Left renal cortex interstitium (tissue), 4 donors: Measurements from ENCODE around the gene LAMA3. TPM values are rescaled to one million over a fixed set of nuclear protein-coding genes. Genes with fewer than 3 reads are reported as not detected.

Experiments
- DNase-seq, 4 donors: peaks; one replicate each; pipeline ENCODE4 v3.0.0-alpha.2; 2013; ENCODE audit warnings: low read depth in 4 of 4, low spot score in 2 of 4, missing footprints in 1 of 4
- polyA plus RNA-seq, 4 donors: library from polyadenylated mRNA; unstranded; fragments of 120-200 nt; gene quantifications; one replicate each; pipeline ENCODE4 v1.2.1, GENCODE V29; 2013; ENCODE audit not compliant: insufficient read length in 4 of 4

The LAMA3 gene
- polyA plus RNA-seq, 4 donors = 1.3 to 2.8 (median 1.8) TPM

DNA sequence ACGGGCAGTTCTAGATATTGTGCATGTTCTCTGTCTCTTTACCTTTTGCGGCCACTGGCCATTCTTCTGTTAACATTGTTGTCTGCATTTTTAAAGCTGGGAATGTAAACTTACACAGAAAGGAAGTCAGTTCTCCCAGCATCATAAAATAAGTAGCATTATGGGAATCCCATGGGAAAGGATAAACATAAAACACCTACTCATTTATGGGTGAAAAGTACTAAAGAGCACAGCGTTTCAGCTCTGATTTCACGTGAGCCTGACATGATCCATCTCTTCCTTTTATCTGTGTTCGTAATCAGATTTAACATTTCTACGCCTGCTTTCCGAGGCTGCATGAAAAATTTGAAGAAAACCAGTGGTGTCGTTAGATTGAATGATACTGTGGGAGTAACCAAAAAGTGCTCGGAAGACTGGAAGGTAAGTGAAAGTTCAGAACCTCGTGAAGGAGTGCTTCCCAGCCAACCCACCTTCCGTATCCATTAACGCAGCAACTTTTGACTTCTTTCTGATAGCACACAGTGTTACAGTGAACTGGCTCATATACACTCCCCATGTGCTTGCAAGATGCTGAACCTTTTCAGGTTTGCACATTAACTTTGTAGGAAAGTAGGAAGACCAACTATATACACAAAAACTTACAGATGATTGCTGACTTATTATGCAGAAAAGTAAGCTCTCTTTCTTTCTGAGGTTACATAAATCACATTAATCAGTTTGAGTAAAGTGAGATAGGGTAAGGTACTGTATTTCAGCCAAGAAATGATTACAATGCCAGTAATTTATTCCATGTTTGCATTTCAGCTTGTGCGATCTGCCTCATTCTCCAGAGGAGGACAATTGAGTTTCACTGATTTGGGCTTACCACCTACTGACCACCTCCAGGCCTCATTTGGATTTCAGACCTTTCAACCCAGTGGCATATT, 238.8 kb downstream of the LAMA3 start:
- DNase-seq = no peak

DNA sequence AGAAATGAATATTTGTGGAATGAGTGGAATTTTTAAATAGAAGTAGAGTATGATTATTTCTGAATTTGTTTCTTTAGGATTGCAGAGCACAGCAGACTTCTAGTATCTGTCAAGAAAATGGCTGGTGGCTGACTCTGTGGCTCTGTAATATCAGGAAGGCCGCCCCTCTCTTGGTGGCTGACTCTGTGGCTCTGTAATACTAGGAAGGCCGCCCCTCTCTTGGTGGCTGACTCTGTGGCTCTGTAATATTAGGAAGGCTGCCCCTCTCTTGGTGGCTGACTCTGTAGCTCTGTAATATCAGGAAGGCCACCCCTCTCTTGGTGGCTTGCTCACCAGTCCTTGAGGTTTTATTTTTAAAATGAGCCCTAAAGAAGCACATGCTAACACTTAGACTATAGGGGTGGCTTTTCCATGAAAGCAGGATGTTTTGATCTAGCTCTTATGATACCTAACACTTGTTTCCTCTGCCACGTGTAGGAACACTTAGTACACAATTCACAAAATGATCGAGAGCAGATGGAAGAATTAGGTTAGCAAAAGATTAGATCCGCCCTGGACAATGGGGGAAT, 240.2 kb downstream of the LAMA3 start:
- no peak for DNase-seq

DNA sequence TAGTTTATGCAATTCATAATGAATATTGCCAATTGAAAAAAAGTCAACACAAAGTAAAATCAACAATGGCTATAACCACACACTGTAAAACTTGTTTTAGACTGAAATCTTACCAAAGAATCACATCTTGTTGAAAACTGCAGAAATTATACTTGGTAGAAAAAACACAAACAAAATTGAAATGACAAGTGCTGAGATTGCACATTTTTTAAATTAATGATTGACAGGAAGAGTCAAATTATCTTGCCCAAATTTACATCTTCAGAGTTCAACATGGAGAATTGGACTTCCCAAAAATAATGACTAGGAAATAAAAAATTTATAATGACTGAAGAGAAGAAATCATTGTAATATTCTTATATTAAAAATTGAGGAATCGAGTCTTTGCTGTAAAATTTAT, 240.7 kb downstream of the LAMA3 start:
- no peak for DNase-seq

DNA sequence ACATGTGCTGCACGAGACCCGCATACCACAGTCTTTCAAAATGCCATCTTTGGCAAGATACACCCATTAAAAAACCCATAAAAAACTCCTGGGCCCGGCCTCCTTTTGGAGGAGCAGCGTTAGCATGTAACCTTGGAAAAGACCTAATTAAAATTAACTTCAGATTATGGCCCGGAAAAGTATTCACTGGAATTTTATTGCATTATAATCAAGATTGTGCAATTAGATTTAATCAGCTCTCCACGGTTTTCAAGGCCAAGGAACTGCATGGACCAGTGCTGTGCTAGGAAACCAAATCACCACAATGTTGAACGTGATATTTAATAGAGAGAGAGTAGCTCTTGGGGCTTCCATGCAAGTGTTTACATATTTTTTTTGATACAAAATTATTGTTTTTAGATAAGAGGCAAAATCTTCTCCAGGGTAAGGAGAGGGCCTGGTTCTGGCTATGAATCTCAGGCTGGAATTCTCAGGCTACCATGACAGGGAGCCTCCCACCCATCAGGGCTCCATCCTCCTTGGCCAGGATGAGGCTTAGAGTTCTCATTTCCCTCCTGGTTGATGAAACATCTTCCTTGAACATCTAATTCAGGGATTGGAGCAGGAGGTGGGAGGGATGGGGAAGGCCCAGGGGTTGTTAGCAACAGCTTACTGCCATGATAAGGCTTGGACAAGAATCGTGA, 243.3 kb downstream of the LAMA3 start:
- DNase-seq = no peak

DNA sequence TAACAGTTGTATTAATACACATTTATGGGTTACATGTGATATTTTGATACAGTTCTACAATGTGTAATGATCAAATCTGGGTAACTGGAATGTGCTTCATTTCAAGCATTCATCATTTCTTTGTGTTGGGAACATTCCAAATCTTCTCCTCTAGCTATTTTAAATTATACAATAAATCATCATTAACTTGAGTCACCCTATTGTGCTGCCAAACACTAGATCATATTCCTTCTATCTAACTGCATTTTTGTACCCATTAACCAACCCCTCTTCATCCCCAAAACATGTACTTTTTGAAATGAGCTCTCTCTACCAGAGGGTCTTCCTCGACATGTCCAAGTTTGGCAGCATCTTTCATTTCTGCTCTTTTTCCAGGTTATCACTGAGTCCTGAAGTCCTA, 244.2 kb downstream of the LAMA3 start:
- DNase-seq = no peak

DNA sequence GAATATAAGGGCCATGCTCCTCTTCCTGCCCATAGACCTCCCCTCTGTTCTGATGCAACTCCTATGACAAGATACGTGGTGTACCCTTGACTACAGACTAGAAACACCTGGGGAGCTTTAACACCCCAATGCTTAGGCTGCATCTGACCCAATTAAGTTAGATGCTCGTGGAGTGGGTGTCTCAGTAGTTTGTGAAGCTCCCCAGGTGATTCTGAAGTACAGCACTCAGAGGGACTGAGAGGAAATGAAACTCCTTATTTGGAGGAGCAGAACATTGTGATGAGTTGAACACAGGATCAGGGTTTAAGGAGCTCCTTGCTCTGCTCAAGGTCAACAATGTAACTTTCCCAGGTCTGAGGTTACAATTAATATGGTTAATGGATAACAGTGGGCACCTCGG, 245.0 kb downstream of the LAMA3 start:
- no peak for DNase-seq

DNA sequence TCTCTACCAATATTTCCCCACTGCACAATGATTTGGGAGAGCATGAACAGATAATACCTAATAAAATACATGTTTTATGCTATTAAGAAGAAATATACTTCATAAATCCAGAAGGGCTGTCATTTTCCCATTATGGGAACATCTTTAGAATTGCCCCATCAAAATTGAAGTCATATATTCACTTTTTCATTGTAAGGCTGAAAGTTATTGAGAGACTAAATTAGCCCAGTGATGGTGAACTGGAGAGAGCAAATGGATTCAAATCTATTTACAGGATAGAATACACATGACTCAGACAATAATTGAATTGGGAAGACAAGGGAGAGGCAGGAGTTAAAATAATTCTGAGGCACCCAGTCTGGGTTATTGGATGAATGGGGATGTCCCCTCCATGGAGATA, 245.6 kb downstream of the LAMA3 start:
- DNase-seq = no peak

DNA sequence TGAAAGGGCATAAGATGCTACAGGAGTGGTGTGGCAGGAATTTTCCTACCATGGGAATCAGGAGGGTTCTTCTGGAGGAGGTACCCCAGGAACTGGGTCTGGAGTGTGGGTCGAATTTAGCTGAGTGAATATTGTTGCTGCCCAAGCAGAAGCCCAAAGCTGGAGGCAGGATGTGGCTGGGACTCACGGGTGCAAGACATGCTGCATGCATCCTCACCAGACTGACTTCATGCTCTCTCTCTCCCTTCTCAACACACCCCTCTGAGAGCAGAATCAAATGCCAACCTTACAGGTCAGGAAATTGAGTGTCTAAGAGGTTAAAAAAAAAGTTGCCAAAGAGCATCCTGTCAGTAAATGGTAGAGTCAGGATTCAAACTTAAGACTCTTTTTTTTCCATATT, 246.6 kb downstream of the LAMA3 start:
- DNase-seq = no peak

DNA sequence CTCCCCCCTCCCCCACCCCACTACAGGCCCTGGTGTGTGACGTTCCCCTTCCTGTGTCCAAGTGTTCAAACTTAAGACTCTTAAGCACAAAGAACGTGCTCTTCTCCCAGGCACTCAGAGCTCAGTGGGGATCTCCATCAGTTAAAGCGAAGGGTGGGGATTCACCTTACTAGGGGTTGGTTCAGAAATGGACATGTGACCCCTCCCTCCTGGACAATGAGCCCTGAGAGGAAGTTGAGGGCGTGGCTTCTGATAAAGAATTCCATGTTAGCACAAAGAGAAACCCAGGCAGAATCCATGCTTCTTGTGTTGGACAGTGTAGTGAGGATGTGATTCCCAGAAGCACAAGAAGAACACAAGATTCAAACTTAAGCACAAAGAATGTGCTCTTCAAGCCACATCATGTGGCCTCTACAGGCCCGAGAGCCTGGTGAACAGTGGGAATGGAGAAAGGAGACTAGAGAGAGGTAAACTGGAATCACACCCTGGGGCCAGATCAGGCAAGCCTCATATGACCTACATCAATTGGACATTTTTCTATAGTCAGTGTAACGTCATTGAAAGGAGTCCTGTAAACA, 247.2 kb downstream of the LAMA3 start:
- no peak for DNase-seq

DNA sequence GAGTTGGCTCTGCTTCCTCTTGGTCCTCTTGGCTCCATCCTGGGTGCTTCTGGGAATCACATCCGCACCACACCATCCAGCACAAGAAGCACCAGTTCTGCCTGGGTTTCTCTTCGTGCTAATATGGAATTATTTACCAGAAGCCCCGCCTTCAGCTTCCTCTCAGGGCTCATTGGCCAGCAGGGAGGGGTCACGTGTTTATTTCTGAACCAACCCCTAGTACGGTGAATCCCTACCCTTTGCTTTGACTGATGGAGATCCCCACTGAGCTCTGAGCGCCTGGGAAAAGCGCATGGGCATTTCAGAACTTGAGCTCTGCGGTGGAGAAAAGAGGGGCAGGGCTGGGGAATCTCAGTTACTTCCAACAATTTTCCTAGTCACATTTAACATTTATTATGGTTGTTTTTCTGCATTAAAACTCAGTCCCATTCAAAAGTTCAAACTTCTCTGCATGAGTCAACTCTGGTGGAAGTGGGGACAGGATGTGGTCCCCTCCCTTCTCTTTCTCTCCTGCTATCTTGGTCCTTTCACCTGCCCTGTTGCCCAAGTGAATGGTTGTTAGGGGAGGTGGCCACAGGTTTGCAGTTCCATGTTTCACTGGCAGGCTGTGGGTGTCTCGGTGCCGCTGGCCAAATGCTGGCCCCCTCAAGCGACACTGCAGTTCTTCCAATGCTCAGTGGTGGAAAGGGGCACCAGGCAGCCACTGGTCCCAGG, 248.9 kb downstream of the LAMA3 start:
- DNase-seq = no peak

DNA sequence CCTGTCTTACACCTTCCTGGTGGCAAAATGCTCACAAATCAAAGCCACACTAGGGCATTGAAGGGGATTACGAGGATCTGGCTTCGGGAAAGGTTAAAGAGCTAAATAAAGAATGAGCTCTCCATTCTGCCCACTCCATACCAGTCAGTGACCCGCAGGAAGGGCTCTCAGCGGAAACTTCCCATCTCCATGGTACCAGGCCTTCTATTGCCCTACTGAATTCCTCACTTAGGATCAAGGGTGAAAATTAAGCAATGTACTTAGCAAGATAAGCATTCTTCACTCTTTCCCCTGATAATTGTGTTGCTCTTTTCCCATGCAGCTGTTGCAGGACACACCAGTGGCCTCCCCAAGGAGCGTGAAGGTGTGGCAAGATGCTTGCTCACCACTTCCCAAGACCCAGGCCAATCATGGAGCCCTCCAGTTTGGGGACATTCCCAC, 249.7 kb downstream of the LAMA3 start:
- DNase-seq = no peak

DNA sequence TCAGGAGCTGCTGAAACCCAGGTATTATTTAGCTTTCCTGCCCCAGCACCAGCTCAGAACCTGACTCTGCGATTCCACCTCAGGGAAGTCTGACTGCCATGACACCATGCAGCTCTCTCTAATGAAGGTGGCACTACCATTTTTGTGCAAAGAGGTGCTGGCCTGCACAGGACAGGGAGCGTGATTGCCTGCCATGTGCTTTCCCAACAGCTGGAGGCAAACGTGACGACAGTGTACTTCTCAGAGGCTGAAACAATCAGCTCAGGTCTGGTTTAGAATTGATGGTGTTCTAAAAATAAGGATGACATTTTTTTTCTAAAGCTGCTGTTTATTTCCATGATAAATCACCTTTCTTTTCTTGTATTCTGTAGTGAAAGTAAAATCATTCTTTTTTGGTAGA, 250.1 kb downstream of the LAMA3 start:
- no peak for DNase-seq

DNA sequence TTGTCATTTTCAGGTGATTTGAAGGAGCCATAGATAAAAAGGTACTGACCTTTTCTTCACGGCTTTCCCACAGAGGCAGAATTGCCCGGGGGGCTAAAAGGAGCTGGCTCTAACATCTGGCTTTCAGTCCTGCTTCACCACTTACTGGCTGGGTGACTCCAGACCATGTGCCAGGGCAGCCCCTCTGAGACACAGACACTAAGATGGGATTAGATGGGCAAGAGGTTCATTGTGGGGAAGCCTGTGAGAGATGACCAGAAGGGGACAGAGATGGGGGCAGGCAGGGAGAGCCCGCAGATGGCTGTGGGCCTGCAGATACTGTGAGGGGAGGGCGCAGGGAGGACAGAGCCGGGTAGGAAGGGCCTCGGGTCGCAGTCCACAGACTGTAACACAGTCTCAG, 250.6 kb downstream of the LAMA3 start:
- DNase-seq = no peak

DNA sequence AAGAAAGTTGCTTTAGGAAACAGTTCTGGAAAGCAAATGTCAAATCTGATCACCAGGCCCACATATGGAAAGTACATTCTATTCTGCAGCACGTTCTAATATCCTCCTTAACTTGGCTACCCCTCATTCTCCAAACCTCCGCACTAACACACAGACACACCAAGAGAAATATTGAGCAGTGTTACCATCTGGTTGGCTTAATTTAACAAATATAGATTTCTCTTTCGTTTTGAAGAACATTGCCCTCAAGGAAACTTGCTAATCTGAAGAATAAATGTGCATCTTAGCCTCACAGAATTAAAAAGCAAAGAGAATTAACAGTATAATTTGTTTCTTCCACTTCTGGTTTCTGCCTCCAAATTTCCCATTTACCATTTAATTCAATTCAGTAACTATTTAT, 252.5 kb downstream of the LAMA3 start:
- no peak for DNase-seq

DNA sequence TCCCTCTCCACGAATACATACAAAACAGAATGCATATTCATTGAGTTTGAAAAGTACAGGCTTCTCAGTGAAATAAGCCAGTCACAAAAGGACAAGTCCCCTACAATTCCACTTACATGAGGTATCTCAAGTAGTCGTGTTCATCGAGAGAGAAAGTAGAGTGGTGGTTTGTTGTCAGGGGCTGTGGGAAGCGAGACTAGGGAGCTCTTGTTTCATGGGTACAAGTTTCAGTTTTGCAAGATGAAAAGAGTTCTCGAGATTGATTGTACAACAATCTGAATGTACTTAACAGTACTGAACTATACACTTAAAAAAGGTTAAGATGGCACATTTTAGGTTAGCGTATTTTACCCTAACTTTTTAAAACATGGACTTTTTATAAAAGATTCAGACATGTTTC, 253.9 kb downstream of the LAMA3 start:
- no peak for DNase-seq

DNA sequence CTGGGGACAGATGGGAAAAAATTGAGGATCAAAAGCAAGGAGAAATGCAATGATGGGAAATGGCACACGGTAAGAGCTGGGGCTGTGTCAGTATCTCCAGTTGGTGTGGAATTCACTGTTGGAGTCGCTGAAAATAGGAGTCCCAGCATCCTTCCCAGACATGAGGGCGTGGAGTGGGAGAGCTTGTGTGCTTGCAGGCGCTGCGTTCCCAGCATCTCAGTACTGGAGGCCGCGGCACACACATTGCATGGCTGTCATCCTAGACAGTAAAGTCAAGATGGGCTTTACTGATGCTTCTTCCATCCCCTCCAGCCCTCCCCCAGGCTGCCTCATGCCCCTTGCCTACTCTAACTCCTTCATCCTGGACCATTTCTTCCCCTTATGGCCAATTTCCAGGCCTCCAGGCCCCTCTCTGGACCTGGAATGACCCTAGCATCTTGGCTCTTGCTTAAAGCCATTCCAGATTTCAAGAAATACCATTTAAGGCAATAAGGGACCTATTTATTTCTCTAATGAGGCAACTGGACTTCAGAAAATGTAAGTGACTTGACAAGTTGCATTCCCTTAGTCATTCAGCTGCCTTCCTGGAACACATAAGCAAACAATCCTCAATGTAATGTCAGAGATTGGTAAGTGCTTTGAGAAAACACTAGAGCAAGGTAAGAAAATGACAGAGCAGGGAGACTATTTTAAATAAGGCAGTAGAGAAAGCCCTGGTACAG, 254.8 kb downstream of the LAMA3 start:
- DNase-seq = no peak

DNA sequence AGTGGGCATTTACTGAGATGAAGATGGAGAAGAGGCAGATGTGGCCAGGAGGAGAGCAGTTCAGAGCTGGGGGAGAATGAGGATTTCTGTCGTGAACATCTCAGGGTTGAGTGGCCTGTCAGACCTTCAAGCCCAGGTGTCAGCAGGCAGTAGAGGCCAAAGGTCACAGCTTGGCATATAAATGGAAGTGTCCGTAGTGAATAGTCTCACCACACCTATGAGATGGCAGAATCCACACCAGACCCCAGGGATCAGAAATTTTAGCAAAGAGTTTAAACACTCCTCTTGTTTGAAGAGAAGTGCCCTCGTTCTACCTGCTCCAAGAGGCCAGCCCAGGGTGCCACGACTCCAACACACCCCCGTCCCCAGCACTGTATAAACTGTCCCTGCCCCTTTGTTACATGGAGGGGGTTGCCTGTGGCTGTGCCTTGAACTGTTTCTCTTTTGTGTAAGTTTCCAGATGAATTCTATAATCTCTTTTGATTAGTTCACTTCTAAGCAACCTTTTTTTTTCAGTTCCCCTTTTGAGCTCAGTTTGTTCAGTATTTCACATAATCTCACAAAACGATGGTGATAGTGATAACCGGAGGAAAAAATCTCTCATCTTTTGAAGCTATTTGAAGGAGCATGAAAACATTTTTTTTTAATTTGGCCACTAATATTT, 256.3 kb downstream of the LAMA3 start:
- no peak for DNase-seq

DNA sequence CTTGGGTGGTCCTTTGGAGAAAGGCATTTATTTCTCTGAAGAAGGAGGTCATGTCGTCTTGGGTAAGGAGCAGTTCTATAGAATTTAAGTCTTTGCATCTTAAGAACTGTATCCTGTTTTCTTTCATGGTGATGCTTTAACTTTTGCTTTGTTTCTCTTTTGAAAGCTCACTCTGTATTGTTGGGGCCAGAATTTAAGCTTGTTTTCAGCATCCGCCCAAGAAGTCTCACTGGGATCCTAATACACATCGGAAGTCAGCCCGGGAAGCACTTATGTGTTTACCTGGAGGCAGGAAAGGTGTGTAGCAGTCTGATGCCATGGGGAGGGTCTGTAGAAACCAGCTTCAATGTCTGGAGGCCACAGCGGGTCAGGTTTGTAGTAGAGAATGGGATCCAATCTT, 260.6 kb downstream of the LAMA3 start:
- DNase-seq = no peak

DNA sequence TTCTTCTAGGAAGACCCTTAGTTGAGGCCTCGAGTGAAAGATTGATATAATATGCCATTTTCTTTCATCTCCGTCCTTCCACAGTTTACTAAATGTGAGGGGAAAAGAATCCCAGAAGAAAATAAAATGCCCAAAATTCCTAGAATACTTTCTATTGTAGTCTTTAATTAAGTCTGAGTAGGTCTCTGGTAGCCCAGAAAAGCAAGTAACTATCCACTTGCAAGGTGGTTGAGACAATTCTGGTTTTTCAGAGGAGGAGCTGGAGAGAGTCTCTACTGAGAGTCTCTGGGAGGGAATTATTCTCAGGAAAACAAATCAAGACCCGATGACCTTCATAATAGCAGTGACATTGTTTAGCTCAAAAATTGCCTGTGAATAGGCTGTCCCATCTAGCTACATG, 261.4 kb downstream of the LAMA3 start:
- no peak for DNase-seq

DNA sequence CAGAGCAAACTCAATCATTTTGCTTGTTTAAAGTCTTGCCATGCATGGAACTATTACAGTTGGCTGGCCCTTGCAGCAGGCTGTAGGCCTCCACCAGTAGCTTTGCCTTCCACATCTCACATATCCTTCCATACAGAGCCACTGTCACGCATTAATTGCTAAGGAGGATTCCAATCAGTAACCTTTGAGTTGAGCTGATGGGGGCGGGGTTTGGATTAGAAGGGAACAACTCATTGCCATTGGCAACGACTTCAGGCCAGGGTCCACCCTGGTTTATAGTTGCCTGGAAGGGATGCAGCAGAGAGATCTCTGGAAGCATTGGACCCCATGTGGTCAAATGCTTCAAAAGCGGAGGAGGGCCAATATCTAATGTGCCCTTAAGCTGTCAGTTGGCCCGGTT, 262.0 kb downstream of the LAMA3 start:
- no peak for DNase-seq
